HFF-Myc (cell line): ENCODE measurements around the gene HBP1.

Experiments used
- DNase-seq: peaks from one replicate; pipeline ENCODE4 v3.0.0-alpha.2; 2011; ENCODE audit warnings: low read depth; ENCODE audit errors: extremely low read depth
- H3K4me3 ChIP-seq: replicated peaks from 2 replicates; pipeline ENCODE4 v1.5.1; 2011; ENCODE audit warnings: low read depth, mild to moderate bottlenecking, control low read depth, low read length
- TF ChIP-seq, protein P1 (sequence below): IDR thresholded peaks from 2 replicates; pipeline ENCODE4 v1.5.1; 2012; ENCODE audit warnings: mild to moderate bottlenecking, low read depth, low read length, control low read depth; ENCODE audit errors: missing control alignments

HBP1 gene

DNA sequence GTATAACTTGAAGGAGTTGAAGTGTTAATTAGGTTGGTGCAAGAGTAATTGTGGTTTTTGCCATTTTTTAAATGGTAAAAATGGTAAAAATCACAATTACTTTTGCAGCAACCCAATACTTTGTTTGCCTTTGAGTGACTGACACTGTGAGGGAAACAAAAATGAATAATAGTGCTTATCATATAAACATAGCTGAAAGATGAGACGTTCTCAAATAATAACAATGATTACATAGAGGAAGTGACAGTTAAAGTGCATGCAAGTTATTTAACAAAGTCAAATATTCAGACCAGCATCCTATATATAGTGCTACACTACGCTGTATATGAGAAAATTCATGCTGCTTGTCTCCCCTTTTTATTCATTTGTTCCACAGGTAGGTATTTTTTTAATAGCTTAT lies 4.7 kb upstream of the HBP1 start:
- no peak for DNase-seq
- TF ChIP-seq, protein P1, sequence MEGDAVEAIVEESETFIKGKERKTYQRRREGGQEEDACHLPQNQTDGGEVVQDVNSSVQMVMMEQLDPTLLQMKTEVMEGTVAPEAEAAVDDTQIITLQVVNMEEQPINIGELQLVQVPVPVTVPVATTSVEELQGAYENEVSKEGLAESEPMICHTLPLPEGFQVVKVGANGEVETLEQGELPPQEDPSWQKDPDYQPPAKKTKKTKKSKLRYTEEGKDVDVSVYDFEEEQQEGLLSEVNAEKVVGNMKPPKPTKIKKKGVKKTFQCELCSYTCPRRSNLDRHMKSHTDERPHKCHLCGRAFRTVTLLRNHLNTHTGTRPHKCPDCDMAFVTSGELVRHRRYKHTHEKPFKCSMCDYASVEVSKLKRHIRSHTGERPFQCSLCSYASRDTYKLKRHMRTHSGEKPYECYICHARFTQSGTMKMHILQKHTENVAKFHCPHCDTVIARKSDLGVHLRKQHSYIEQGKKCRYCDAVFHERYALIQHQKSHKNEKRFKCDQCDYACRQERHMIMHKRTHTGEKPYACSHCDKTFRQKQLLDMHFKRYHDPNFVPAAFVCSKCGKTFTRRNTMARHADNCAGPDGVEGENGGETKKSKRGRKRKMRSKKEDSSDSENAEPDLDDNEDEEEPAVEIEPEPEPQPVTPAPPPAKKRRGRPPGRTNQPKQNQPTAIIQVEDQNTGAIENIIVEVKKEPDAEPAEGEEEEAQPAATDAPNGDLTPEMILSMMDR, result no peak
- no peak overlapping the region for H3K4me3 ChIP-seq

DNA sequence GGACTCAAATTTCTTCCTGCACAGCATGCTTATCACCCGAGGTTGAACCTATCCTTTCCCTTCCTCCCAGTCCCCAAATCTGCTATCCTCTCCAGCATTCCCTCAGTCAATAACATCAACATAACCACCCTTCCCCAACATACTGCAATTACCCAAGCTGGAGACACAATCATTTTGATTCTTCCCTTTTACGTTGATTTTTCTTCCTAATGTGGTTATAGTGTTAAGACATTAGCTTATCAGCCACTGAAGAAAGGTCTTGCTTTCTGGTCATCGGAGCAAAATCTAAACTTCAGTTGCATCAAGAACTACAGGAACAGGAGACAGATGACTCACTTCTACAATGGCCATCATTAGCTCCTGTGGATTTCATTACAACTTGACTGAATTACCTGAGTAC lies 3.5 kb upstream of the HBP1 start:
- H3K4me3 ChIP-seq, result no peak overlapping the region
- TF ChIP-seq, protein P1, result no peak
- DNase-seq, result no peak

DNA sequence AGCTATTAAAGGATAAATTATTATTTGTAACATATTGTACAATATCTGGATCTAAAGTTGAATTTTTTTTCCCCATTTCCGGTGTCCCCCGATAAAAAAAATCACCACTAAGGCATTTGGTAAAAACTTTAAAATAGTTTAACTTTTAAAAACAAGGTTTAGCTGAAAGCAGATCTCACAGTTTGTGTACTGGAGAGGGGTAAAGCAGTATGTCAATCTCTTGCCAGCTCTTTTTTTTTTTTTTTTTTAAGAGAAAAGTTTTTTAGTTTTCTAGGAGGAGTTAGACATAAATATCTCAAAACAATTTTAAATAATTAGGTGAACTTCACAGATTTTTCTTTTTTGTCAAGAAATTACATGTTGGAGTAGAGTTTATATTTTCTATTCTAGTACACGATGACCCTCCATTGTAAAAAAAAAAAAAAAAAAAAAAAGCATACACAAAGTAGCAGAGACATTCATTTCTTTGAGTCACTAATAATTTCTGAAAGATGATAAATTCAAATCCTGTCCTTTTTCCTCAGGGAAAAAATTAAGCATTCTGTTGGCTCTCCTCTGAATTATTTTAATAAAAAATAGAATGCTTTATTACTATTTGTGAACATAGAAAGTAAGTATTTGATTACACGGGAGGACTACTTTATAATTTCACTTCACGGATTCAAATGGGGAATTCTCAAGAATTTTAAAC lies 1.9 kb upstream of the HBP1 start:
- peak overlapping the region; percentile 65 for H3K4me3 ChIP-seq
- no peak for DNase-seq
- TF ChIP-seq, protein P1, result no peak

DNA sequence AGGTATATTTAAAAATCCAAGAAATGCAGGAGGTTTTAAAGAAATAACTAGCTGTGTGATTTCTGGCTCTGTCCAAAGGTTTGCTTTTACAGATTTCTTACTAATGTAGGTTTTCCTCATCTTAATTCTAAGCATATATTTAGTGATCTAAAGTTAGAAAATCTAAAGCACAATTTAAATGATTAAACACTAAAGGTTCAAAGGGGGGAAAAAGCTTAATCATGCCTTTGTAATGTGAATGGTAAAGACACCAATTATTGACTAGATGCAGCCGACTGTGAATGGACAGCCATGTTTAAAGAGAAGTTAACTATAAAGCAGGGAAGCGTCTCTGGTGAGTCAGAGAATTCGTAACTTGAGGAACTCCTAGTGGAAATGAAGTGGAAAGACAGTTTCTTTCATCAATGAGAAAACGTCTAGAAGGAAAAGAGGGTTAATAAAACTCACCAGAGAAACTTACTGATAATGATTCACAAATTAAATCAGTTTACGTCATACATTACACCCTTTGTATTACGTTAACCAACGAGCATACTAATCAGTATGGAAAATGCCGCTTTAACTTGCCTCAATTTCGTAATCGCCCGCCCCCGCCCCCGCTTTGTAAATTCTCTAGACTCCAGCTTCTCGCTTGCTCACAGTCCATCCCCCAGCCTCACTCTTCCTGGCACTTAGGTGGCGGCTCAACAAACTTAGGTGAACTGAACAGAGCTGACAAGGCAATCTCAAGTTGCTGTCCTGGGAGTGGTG lies 1.1 kb upstream of the HBP1 start:
- peak; percentile 66 for DNase-seq
- peak overlapping the region; percentile 65 for H3K4me3 ChIP-seq
- TF ChIP-seq, protein P1, result peak; percentile 28

DNA sequence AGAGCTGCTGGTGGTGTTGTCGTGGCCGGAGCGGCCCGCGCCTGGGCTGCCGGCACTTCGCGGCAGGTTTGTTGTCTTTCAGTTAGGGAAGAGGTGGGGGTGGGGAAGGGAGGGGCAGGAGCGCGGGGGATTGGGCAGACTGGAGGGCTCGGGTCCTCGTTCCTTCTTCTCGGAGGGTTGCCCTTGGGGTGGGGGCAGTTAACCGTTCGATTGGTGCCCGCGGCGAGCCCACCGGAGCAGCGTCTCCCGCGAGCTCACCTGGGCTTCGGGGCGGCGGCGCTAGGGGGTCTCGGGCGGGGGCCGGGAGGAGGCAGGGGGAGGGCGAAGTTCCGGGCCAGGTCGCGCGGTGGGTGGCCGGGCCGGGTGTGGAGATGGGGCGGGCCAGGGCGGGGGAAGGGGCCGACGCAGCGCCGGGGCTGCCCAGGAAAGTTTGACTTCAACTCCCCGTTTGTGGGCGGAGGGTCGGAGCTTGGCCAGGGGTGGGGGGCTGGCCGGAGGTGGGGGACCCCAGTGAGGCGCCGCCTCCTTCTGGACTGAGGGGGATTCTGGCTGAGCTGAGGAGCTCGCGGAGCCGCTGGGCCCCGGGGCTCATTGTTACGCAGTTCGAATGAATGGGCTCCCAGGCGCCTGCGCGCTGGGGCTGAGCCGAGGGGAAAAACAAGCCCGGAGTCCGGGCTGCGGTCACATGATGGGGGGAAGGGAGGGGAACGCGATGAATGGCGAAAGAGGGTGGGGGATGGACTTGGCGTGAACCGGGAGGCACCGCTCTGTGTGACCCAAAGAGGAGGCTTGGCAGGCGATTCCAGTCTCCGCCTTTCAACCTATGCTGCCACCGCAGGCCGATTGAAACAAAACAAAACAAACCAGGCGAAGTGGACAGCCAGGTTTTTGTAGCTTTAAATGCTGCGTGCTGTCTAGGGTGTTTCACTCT lies 582 bp downstream of the HBP1 start:
- TF ChIP-seq, protein P1, result no peak
- H3K4me3 ChIP-seq, result peak overlapping the region; percentile 65
- DNase-seq, result peak; percentile 79

DNA sequence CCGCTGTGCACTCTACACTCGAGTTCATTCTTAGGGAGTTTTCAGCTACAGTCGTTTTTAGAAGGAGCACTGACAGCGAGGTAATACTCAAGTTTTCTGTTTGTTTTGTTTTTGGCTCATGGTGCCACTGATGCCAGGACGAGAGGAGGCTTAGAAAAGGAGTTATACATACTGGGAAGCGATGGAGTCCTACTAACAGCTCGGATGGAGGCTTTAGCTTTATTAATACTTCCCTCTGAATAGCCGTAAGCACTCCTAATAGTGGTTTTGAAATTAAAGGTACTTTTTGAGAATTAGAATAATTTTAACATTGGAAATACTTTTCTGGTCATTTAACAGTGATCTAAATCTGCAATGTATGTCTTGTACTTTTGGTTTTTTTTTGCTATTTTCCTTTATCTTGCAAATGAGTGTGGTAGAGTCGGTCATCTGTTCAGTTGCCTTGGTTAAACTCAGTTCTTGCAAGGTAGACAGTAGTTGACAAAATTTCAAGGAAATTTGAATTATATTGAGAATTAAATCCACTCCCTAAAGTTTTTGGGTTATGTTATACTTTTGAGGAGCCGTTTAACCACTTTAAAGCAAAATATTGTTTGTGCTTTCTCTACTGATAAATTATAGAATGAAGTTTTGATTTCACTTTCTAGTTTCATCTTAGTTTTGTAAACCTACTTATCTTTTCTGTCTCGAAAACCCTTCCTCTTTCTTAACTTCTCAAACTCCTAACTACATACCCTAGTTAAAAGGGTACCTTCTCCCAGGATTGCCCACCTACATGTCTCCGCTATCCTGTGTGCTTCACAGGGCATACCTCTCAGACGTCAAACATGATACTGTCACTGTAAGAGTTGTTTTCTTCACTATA lies 1.5 kb downstream of the HBP1 start:
- TF ChIP-seq, protein P1, result no peak
- H3K4me3 ChIP-seq, result peak overlapping the region; percentile 65
- no peak for DNase-seq
